ENCODE measurements around the gene MSRB3.
A peak's percentile ranks its signal among the peaks of the same experiment; 100 is the strongest.

MSRB3 gene

DNA sequence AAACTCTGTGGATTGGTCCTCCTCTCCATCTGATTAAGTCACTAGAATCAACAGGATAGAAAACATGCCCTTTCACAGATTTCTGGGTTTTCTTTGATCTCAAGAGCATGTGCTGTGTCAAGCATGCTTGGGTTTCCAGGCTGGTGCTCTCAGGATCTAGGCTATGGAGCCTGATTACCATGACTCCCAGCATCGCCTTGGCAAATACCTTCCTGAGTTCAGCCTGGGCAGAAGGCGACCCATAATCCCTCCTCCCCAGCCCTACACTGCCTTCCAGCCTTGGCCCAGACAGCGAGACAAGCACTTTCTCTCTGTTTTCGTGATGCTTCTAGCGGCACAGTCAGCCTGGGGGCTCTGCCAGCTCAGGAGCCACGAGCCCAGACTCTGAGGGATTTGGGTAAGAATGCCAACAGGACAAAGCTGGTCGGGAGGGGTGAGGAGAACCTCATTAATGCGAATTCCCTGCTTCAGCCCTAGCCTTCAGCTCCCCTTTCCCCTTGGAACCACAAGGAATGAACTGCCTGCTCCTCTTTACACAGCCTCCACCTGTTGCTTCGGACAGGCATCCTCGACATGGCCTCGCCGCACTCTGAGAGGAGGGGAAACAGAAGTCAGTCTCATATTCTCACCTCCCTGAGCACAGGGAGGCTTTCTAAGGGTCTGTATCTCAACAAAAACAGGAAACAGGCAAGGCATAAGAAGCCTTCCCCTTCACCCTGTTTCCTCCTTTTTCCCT, 227.1 kb downstream of the MSRB3 start:
- no peak overlapping the region for H3K4me3 ChIP-seq (ENCODE audit: low read depth, low read length)
- no peak for DNase-seq (ENCODE audit: low read depth)
- TF ChIP-seq, protein P1, sequence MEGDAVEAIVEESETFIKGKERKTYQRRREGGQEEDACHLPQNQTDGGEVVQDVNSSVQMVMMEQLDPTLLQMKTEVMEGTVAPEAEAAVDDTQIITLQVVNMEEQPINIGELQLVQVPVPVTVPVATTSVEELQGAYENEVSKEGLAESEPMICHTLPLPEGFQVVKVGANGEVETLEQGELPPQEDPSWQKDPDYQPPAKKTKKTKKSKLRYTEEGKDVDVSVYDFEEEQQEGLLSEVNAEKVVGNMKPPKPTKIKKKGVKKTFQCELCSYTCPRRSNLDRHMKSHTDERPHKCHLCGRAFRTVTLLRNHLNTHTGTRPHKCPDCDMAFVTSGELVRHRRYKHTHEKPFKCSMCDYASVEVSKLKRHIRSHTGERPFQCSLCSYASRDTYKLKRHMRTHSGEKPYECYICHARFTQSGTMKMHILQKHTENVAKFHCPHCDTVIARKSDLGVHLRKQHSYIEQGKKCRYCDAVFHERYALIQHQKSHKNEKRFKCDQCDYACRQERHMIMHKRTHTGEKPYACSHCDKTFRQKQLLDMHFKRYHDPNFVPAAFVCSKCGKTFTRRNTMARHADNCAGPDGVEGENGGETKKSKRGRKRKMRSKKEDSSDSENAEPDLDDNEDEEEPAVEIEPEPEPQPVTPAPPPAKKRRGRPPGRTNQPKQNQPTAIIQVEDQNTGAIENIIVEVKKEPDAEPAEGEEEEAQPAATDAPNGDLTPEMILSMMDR (IDR thresholded peaks at IDR 0.05; ENCODE audit: control insufficient read depth, extremely low read depth, insufficient read depth): no peak

DNA sequence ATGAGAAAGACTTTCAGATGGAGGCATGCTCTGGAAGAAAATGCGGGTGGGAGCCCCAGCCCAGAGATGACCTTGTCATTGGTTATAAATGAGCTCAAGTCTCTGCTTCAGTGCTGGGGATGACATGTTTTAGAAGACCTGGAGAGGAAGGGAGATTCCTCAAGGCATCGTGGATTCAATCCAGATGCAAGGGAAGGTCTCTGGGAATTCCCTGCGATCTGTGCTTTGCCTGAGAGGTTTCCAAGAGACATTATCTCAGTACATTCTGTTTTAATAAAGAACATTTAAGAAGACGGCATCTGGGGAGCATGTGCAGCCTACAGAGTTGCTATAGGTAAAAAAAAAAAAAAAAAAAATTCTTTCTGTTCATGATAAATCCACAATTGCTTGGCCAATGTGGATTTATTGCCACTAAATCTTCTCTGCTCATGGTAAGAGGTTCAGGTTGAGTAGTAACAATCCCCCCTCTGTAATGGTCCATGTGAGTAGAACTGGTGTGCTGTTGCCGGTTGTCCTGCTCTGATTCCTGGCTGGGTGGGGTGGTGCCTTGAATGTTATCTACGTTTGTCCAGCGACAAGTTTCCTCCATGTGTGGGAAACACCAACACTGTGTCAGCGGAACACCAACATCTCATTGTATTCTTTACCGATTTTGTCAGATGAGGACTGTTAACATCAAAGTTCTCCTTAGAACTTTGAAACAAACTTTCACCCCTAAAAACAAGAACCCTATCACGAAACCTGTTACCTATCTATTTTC, 230.0 kb downstream of the MSRB3 start:
- TF ChIP-seq, protein P1 (IDR thresholded peaks at IDR 0.05; ENCODE audit: control insufficient read depth, extremely low read depth, insufficient read depth): no peak
- DNase-seq (ENCODE audit: low read depth): no peak
- H3K4me3 ChIP-seq (ENCODE audit: low read depth, low read length): no peak overlapping the region

DNA sequence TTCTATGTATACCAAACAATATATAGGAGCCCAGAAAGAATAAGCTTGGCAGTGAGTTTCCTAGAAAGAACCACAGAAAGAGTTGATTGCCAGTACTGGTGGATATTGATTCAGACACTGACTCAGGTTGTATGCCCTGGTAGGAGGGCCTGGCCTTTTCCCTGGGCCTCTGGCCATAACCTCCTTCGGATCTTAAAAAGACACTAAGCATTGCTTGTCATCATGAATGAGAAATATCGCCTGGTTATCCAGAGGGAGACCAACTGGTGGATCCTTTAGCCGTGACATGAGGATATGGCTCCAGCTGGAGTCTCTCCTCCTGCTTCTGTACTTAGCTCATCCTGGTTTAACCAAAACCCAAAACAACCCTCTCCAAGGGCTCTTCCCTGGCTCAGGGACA, 231.5 kb downstream of the MSRB3 start:
- DNase-seq (ENCODE audit: low read depth): no peak
- TF ChIP-seq, protein P1 (IDR thresholded peaks at IDR 0.05; ENCODE audit: control insufficient read depth, extremely low read depth, insufficient read depth): no peak
- H3K4me3 ChIP-seq (ENCODE audit: low read depth, low read length): no peak overlapping the region

DNA sequence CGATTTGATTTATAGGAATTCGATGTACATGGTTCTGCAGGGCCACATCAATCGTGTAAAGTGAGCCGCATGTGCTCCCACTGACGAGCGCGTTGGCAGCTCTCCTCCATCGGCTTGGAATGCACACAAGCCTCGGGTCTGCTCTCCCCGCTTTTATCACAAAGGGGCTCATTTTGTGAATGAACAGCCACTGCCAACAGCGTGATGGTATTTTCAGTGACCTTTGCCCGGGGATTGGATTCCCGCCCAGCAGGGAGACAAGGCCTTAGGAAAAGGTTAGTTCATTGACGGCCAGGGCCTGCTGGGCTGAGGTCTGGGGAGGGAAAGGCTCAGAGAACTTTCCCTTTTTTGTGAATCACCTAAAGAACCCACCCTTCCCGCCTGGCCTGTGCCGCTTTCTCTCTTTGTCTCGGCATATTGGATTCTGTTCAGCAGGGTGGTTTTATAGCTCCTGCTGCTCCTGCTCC, 232.1 kb downstream of the MSRB3 start:
- no peak overlapping the region for H3K4me3 ChIP-seq (ENCODE audit: low read depth, low read length)
- TF ChIP-seq, protein P1 (IDR thresholded peaks at IDR 0.05; ENCODE audit: control insufficient read depth, extremely low read depth, insufficient read depth): no peak
- no peak for DNase-seq (ENCODE audit: low read depth)

DNA sequence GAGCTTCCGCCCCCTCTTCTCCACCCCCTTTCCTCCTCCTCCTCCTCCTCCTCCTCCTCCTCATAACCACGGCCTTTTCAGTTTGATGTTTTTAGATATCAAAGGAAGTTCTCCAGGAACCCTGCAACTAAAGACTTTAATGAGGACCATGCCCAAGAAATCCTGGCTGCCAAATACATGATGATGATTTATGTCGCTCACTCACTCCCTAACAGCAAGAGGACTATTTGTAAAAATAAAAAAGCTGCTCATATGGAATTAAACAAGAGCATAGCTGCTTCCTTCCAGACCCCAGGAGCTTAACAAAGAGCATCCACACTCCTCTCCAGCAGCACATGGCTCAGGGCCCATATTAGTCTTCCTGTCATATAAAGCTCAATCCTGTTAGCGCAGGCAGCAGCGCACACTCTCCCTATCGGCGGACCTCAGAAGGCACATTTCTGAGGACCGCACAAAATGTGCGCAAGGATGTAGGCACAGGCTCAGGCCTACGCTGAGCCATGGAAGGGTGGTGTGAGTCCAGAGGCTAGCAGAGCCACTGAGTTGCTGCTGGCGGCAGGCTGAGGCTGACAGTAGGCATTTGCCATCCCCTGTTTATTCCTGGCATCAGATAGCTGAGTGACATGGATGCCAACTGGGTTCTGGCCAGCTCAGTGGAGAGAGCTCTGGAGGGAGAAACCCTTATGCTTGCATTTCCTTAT, 232.8 kb downstream of the MSRB3 start:
- TF ChIP-seq, protein P1 (IDR thresholded peaks at IDR 0.05; ENCODE audit: control insufficient read depth, extremely low read depth, insufficient read depth): no peak
- H3K4me3 ChIP-seq (ENCODE audit: low read depth, low read length): no peak overlapping the region
- peak; percentile 68 for DNase-seq (ENCODE audit: low read depth)

DNA sequence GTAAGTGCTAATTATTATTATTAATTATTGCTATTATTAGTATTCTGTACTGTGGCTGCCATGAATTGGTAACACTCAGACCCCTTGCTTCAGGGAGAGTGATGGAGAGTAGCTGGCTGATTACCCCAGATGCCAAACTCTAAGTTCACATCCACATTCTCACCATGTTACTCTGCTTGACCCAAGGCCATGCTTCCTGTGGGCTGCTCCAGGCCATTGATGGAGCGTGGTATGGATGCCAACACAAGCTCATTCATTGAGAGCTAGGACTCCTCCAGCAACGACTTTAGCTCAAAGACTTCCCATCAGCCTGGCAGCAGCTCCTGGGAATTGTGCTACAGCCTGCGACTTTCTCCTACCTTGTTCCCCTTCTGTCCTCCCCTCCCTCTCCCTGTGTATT, 233.4 kb downstream of the MSRB3 start:
- no peak for DNase-seq (ENCODE audit: low read depth)
- no peak overlapping the region for H3K4me3 ChIP-seq (ENCODE audit: low read depth, low read length)
- TF ChIP-seq, protein P1 (IDR thresholded peaks at IDR 0.05; ENCODE audit: control insufficient read depth, extremely low read depth, insufficient read depth): no peak
